OCI-LY7 (cell line): ENCODE measurements around the gene NDUFAF7.

Experiments
- CTCF ChIP-seq: fragments of 200-600 bp; sonication (generic); conservative IDR thresholded peaks from 2 replicates; pipeline ENCODE4 v1.5.1; 2014; ENCODE audit warnings: mild to moderate bottlenecking, antibody characterized with exemption, low read length, moderate library complexity, mixed read lengths
- EZH2phosphoT487 ChIP-seq: fragments of 200-600 bp; sonication (generic); IDR thresholded peaks from 2 replicates; pipeline ENCODE4 v1.6.1; 2018; ENCODE audit warnings: low read depth, borderline replicate concordance, mild to moderate bottlenecking, mixed run types, antibody characterized with exemption, low read length, moderate library complexity, mixed read lengths

GRCh38 chr2:37262522-37262921 is 31.1 kb downstream of the NDUFAF7 start:
- TF ChIP-seq CTCF, result no peak
- no peak for TF ChIP-seq EZH2phosphoT487
